ENCODE data around the gene MROH7. TPM values are rescaled to one million over a fixed set of nuclear protein-coding genes. Genes with fewer than 3 reads are reported as not detected.

Gene MROH7
- total and polyA plus RNA-seq, 2 of the 13 experiments (the other 11 are each of a cell fraction or from before 2014, with no cell fraction given), result 0.09 TPM

DNA sequence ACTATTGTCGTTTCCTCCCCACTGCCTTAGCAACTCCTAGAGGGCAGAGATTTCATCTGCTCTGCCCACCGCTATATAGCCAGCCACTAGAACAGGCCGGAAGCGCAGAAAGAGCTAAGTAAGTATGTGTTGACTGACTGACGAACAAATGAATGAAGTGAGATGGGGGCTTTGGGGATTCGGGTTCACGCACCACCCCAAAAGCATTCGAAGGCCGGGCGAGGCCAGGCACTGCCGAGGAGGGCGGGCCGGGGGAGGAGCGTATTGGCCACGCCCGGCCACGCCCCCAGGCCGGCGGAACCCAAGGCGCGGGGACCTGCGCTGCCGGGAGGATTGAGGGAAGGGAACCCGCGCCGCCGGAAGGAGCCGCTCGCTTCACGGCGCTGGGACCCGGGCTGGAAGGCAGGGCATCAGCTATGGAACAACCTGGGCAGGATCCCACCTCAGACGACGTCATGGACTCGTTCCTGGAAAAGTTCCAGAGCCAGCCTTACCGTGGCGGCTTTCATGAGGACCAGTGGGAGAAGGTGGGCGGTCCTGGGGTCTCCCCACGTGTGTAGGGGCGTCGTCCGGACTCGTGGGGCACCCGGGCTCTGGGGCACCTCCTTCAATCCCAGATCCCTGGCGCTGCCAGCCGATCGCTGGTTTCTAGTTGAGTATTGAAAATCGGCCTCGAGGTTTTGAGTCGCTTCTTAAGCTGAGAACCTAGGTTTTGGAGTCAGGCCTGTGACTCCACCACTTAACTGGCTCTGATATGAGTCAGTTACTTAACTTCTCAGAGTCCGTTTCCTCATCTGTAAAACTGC, 74.1 kb downstream of the MROH7 start, which contains the start of gene TTC4 (continued):
- TF ChIP-seq, protein P1, sequence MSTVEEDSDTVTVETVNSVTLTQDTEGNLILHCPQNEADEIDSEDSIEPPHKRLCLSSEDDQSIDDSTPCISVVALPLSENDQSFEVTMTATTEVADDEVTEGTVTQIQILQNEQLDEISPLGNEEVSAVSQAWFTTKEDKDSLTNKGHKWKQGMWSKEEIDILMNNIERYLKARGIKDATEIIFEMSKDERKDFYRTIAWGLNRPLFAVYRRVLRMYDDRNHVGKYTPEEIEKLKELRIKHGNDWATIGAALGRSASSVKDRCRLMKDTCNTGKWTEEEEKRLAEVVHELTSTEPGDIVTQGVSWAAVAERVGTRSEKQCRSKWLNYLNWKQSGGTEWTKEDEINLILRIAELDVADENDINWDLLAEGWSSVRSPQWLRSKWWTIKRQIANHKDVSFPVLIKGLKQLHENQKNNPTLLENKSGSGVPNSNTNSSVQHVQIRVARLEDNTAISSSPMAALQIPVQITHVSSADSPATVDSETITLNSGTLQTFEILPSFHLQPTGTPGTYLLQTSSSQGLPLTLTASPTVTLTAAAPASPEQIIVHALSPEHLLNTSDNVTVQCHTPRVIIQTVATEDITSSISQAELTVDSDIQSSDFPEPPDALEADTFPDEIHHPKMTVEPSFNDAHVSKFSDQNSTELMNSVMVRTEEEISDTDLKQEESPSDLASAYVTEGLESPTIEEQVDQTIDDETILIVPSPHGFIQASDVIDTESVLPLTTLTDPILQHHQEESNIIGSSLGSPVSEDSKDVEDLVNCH (CRISPR knock-in tag; IDR thresholded peaks at IDR 0.05), result 0 out of 2 replicates have a peak, but pooled peaks have one; percentile 46
- TF ChIP-seq CBX5 (CRISPR knock-in tag; IDR thresholded peaks at IDR 0.05; ENCODE audit: borderline replicate concordance), result peak; percentile 92; the same call in 1 of the 2 replicates
- TF ChIP-seq ZNF841 (CRISPR knock-in tag; IDR thresholded peaks at IDR 0.05; ENCODE audit: borderline replicate concordance), result no peak
- no peak for TF ChIP-seq CREB3 (CRISPR knock-in tag; IDR thresholded peaks at IDR 0.05)
- TF ChIP-seq SKI (IDR thresholded peaks at IDR 0.05; ENCODE audit: partially characterized antibody), result no peak
- no peak for TF ChIP-seq SUZ12 (IDR thresholded peaks at IDR 0.05; ENCODE audit: low read depth, low read length)
- no peak for TF ChIP-seq ZFP37 (CRISPR knock-in tag; IDR thresholded peaks at IDR 0.05; ENCODE audit: borderline replicate concordance)
- TF ChIP-seq ZNF142 (CRISPR knock-in tag; IDR thresholded peaks at IDR 0.05), result peak; percentile 49; the same call in 1 of the 2 replicates
- no peak for TF ChIP-seq CERS6 (CRISPR knock-in tag; IDR thresholded peaks at IDR 0.05)
- TF ChIP-seq KLF12 (CRISPR knock-in tag; IDR thresholded peaks at IDR 0.05; ENCODE audit: borderline replicate concordance), result peak; percentile 99
- no peak for TF ChIP-seq FOXA1 (IDR thresholded peaks at IDR 0.05)
- peak; percentile 50; the same call in 1 of the 2 replicates for TF ChIP-seq FOXA1 (CRISPR knock-in tag; IDR thresholded peaks at IDR 0.05)
- TF ChIP-seq, protein P2, sequence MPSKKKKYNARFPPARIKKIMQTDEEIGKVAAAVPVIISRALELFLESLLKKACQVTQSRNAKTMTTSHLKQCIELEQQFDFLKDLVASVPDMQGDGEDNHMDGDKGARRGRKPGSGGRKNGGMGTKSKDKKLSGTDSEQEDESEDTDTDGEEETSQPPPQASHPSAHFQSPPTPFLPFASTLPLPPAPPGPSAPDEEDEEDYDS (CRISPR knock-in tag; IDR thresholded peaks at IDR 0.05), result peak; percentile 52
- TF ChIP-seq, protein P3, sequence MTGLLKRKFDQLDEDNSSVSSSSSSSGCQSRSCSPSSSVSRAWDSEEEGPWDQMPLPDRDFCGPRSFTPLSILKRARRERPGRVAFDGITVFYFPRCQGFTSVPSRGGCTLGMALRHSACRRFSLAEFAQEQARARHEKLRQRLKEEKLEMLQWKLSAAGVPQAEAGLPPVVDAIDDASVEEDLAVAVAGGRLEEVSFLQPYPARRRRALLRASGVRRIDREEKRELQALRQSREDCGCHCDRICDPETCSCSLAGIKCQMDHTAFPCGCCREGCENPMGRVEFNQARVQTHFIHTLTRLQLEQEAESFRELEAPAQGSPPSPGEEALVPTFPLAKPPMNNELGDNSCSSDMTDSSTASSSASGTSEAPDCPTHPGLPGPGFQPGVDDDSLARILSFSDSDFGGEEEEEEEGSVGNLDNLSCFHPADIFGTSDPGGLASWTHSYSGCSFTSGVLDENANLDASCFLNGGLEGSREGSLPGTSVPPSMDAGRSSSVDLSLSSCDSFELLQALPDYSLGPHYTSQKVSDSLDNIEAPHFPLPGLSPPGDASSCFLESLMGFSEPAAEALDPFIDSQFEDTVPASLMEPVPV (CRISPR knock-in tag; IDR thresholded peaks at IDR 0.05), result peak; percentile 84; the same call in 1 of the 2 replicates

Measured in HepG2 (cell line).